GM19455 (cell line): ENCODE results near the gene DENND4C.
A peak's percentile ranks its signal among the peaks of the same experiment; 100 is the strongest.
"Not testable (repeated sequence)": the region's sequence is repeated elsewhere in the genome, so short reads cannot be mapped to it uniquely, and the experiment has no call there.

Source experiments
- ATAC-seq: cut with Tn5 transposase; IDR thresholded peaks from one replicate; pipeline ENCODE4 v1.9.1; 2021; ENCODE audit not compliant: unreplicated experiment

DENND4C gene

DNA sequence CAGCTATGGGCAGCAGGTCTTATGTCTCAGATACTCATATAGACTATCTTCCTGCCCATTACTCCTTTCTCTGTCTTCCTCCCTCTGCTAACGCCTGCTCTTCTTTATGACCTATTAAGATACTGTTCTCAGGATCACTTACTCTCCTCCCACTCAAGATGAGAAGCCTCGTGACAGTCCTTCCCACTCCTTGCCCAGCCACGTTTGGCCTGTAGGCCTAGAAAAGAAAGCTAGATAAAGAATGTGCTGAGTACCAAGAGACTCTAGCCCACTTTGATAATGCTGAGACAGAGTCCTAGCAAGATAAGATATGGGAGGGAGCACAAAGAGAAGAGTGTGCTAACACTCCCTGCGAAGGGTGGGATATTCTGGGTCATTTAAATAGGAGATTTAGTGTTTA, 6.8 kb upstream of the DENND4C start:
- ATAC-seq = no peak

DNA sequence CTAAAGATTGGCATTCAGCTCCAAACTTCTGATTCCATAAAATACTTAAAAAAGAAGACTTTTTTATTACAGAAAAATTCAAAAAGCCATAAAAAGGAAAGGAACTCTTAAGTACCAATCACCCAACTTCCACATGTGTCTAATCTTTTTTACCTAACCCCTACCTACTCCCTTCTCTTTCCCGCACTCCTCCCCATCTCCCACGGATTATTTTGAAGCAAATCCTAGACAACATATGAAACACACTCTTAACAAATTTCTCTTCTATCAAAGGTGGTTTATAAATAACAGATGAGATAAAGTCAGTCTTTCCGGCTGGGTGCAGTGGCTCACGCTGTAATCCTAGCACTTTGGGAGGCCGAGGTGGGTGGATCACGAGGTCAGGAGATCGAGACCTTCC, 5.9 kb upstream of the DENND4C start:
- ATAC-seq = no peak

DNA sequence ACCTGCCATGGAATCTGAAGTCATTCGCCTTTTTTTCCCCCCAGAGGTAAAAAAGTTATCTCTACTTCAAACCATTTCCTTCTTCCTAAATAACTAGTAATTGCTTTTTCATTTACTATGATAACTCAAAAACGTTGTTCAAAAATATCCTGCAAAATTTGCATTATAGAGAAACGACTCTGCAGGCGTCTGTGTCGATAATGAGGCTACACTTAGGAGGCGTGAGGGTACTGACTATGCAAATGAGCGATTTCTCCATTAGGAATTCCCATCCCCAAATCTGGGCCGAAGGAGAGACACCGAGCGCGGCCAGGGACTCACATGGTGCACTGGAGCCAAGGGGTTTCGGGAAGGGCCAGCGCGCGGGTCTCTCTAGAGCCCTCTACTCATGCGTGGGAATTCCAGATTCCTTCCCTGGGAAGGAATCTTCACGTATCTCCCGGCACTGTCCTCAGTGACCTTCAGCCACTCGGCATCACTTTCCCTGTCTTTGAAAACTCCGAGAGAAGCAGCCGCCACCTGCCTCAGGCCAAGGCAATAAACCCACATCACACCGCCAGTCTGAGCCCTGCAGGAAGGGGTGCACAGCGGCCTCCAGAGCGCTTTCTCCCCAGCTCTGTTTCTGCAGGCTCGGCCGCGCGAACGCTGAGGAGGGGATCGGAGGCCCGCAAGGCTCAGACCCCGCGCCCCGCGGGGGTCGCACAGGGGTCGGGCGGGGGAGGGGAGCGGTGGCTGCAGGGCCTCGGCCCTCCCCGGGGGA, 718 bp upstream of the DENND4C start:
- peak; percentile 55 for ATAC-seq

DNA sequence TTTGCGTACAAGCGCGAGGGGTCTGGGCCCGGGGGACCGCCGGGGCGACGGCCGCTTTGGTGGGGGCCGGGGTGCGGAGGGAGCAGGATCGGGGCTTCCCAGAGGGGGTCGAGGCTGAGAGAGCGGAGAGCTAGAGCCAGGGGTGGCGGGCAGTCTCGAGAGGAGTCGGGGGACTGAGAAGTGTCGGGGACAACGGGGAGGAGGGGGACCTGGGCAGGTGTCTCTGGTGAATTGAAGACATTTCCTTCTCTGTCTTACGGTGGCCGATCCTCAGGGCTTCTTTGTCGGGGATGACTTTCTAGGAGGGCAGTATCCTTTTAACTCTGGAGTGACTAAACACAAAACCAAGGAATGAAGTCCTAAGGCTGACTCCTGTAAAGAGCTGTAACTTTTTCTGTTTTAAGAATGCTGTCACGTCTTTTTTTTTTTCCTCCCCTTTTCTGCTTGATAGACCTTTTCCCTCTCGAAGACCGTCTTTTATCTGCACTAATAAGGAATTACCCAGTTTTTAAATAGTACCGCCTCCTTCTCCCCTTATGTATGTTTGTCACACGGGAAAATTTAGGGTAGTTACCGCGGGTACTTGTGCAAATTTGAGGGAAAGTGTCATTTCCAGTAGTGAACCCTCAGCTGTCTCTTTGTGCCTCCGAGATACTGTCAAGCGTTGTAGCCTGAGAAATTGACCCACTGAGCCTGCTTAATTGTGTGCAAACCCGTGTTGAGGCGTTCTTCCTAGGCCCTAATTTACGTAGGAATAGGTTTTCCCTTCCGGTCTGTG, 822 bp downstream of the DENND4C start:
- ATAC-seq = no peak

DNA sequence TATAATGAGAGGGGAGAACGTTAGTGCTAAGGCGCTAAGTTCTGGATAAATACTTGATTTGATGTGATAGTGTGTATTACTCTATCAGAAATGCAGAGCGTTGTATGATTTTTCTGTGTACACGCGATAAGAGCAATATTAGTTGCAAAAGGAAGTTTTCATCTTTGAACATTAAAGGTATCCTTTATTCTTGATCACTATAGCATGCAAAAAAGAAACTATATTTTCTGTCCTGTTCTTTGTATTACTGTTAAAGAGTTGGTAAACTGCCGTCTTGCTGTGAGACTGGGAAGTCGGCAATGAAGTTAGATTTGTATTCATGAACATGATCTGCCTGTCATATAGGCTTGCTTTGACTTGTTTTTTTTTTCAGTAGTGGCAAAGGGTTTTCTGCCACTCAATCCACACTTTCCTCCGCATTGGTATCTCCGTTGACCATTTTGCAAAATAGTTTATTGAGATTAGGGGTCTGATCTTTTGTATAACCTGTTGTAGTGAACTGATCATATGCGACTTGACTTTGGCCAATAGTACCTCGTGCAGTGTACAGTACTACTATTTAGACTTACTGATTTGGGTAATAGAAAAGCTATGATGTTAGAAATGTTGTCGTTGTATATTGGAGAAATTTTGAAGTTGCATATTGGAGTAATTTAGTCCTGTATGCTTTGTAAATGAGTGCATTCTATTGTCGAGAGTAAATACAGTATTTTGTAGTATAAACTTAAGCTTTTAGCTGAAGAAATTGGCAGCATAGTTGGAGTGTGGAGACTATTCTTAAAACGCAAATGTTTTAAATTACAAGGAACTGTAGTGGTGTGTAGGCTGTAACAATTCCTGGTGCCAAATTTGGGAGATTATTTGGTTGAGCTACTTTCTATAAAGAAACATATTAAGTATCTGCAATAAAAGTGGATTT, 1.7 kb downstream of the DENND4C start:
- no peak for ATAC-seq

DNA sequence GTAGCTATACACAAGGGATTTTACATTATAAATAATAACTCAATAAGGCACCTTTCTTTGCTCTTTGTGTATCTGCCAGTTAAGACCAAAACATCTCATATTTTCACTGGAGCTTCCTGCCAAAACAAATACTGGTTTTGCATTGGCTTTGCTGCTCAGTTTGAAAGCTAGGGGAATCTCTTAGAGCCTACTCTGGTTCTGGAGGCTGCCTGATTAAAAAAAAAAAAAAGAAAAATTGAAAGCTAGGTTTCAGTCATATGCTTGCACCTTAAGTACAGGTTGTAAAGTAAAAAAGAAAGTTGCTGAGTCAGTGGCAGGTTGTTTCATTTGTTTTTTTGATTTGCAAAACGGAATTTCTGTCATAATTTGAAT, 2.3 kb downstream of the DENND4C start:
- no peak for ATAC-seq

DNA sequence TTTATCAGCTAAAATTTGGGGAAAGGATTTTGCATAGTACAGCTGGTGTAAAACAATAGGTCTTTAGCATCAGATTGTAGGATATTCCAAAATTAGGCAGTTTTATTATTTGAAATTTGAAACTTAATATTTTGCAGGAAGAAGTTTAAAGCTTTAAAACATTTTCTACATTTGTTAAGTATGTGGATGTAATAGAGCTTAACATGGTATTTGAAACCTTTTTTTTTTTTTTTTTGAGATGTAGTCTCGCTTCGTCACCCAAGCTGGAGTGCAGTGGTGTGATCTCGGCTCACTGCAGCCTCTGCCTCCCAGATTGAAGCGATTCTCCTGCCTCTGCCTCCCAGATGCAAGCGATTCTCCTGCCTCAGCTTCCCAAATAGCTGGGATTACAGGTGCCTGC, 2.9 kb downstream of the DENND4C start:
- ATAC-seq = no peak

DNA sequence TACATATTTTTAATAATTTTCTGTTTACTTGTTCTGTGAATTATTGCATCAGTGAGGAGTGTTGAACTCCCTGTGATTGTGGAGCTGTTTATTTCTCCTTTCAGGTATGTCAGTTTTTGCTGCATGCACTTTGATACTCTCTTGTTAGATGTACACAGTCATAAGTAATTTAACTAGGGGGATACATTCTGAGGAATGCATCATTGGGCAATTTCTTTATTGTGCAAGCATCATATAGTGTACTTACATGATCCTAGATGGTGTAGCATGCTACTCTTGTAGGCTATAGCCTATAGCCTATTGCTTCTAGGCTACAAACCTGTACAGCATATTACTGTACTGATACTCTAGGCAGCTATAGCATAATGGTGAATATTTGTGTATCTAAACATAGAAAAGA, 9.5 kb downstream of the DENND4C start:
- no peak for ATAC-seq

DNA sequence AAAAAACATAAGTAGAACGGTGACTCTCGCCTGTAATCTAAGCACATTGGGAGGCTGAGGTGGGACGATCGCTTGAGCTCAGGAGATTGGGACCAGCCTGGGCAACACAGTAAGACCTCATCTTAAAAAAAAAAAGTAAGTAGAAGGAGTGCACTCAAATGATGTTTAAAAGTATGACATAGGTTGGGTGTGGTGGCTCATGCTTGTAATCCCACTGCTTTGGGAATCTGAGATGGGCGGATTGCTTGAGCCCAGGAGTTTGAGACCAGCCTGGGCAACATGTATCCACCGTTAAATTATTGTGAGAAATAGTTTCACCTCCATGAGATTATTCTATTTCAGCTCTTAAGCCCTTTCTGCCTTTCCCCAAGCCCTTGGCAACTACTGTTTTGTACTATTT, 11.2 kb downstream of the DENND4C start:
- no peak for ATAC-seq

DNA sequence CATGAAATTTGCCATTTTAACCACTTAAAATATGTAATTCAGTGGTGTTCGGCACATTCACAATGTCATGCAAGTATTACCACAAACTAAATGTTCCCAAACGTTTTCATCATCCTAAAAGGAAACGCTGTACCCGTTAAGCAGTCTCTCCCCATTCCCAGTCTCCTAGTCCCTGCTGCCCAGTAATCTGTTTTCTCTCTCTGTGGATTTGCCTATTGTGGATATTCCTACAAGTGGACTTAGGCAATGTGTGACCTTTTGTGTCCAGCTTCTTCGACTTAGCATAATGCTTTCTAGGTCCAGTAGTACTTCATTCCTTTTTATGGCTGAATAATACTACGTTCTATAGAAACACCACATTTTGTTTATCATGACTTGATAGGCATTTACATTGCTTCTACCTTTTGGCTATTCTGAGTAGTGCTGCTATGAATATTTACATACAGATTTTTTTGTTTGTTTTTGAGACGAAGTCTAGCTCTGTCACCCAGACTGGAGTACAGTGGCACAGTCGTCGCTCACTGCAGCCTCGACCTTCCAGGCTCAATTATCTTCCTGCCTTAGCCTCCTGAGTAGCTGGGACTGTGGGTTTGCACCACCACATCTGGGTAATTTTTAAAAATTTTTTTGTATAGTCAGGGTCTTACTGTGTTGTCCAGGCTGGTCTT, 13.0 kb downstream of the DENND4C start:
- no peak for ATAC-seq

DNA sequence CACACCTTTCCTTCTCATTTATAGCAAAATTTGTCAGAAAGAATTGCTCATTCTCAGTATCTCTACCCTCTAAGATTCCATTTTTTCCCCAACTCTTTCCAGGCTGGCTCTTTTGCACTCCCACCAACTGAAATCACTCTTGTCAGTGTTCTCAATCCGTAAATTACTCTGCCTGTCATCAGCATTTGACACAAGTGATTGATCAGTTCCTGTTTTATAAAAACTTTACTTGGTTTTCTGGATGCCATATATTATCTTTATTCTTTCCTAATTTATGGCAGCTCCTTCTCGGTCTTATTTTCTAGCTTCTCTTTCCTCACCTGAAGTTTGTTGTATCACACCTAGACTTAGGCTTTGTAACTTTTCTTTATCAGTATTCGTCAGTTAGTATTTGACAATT, 16.4 kb downstream of the DENND4C start:
- no peak for ATAC-seq

DNA sequence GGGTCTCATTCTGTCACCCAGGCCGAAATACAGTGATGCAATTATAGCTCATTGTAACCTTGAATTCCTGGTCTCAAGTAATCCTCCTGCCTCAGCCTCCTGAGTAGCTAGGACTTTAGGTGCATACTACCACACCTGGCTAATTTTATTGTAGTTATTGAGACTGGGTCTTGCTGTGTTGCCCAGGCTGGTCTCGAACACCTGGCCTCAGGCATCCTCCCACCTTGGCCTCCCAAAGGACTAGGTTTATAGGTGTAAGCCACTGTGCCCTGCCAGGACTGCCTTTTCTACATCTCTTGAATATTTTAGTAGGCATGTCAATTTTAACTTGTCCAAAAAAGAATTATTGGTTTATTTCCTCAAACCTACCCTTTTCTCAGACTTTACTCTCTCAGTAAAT, 16.9 kb downstream of the DENND4C start:
- no peak for ATAC-seq

DNA sequence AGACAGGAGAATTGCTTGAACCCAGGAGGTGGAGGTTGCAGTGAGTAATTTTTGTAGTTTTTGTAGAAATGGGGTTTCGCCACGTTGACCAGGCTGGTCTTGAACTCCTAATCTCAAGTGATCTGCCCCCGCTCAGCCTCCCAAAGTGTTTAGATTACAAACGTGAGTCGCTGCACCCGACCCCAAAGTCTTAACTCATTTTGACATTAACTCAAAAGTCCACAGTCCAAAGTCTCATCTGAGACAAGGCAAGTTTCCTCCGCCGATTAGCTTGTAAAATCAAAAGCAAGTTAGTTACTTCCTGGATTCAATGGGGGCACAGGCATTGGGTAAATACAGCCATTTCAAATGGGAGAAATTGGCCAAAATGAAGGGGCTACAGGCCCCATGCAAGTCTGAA, 19.9 kb downstream of the DENND4C start:
- not testable (repeated sequence) for ATAC-seq

DNA sequence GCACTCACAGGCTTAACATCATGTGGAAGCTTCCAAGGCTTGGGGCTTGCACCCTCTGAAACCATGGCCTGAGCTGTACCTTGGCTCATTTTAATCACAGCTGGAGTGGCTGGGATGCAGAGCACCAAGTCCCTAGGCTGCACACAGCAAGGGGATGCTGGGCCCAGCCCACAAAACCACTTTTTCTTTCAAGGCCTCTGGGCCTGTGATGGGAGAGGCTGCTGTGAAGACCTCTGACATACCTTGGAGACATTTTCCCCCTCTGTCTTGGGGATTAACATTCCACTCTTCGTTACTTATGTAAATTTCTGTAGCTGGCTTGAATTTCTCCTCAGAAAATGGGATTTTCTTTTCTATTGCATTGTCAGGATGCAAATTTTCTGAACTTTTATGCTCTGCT, 20.7 kb downstream of the DENND4C start:
- ATAC-seq = not testable (repeated sequence)

DNA sequence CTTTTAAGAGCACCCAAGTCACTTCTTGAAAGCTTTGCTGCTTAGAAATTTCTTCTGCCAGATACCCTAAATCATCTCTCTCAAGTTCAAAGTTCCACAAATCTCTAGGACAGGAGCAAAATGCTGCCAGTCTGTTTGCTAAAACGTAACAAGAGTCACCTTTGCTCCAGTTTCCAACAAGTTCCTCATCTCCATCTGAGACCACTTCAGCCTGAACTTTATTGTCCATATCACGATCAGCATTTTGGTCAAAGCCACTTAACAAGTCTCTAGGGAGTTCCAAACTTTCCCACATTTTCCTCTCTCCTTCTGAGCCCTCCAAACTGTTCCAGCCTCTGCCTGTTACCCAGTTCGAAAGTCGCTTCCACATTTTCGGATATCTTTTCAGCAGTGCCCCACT, 21.1 kb downstream of the DENND4C start:
- not testable (repeated sequence) for ATAC-seq

DNA sequence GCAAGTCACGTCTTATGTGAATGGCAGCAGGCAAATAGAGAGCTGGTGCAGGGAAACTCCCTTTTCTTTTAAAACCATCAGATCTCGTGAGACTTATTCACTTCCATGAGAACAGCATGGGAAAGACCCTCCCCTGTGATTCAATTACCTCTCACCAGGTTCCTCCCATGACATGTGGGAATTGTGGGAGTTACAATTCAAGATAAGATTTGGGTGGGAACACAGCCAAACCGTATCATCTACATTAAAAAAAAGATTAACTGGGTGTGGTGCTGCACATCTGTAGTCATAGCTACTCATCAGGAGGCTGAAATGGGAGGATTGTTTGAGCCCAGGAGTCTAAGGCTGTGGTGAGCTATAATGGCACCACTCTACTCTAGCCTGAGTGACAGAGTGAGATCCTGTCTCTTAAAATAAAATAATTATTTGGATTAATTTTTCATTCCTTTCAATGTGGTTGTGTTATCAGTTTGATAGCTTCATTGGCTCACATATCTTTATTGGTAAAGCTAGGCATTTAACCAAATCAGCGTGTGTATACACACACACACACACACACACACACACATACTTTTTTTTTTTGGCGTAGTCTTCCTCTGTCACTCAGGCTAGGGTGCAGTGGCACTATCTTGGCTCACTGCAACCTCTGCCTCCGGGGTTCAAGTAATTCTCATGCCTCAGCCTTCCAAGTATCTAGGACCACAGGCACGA, 21.8 kb downstream of the DENND4C start:
- ATAC-seq = no peak

DNA sequence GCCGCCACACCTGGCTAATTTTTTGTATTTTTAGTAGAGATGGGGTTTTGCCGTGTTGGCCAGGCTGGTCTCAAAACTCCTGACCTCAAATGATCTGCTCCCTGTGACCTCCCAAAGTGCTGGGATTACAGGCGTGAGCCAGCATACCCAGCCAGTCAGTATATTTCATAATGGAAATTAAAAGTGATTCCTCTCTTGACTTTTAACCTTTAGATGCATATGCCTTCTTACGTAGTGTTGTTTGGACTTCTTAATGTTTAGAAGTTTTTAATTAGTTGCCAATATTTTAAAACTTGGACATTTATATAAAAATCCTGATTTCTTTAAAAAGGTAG, 22.4 kb downstream of the DENND4C start:
- no peak for ATAC-seq

DNA sequence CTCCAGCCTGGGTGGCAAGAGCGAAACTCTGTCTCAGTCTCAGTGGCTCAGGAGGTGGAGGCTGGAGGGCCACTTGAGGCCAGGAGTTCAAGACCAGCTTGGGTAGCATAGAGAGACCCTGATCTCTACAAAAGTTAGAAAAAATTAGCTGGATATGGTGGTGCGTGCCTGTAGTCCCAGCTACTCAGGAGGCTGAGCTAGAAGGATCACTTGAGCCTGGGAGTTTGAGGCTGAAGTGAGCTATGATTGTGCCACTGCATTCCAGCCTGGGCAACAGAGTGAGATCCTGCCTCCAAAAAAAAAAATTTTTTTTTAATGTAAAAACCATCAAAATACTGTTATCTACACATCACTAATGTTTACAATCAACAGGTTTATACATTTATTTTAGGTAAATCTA, 24.6 kb downstream of the DENND4C start:
- ATAC-seq = no peak

DNA sequence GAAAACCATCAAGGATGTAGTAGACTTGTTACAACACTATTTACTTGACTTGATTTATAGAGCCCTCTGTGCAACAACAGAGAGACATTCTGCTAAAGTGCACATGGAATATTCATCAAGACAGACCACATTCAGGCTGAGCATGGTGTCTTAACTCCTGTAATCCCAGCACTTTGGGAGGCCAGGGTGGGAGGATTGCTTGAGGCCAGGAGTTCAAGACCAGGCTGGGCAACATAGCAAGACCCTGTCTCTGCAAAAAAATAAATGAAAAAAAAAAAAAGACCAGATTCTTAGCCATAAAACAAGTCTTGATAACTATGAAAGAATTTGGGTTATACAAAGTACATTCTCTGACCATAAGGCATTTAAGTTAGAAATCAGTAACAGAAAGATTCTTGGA, 25.3 kb downstream of the DENND4C start:
- ATAC-seq = no peak

DNA sequence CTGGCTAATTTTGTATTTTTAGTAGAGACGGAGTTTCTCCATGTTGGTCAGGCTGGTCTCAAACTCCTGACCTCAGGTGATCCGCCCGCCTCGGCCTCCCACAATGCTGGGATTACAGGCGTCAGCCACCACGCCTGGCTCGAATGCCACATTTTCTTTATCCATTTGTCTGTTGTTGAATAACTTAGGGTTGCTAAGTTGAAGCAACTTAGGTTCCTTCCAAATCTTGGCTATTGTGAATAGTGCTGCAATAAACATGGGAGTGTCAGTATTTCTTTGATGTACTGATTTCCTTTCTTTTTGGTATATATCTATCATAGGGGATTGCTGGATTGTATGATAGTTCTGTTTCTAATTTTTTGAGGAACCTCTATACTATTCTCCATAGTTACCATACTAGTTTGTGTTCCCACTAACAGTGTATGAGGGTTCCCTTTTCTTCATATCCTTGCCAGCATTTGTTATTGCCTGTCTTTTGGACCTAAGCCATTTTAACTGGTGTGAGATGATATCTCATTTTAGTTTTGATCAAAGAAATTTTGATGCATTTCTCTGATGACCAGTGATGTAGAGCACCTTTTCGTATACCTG, 29.3 kb downstream of the DENND4C start:
- not testable (repeated sequence) for ATAC-seq
